MCF 10A (cell line): Measurements from ENCODE around the gene TRUB1. TPM values are rescaled to one million over a fixed set of nuclear protein-coding genes. Genes with fewer than 3 reads are reported as not detected.

Experiments used
- BruUV-seq: library from RNA; stranded (reverse); fragments of 400-500 nt; replicated peaks from 2 replicates; lab custom pipeline; 2021; lab: Mats Ljungman, UMichigan
- CTCF ChIA-PET: fragments of 300-600 bp; sonication (Branson Sonifier 250); formaldehyde crosslinking; extraction: SDS; loops from one replicate; lab custom pipeline; 2021; ENCODE audit warnings: antibody characterized with exemption, inconsistent platforms; lab: Yijun Ruan, JAX
- POLR2A ChIA-PET: fragments of 300-600, 350-650 bp; sonication (Branson Sonifier 250); formaldehyde crosslinking; extraction: SDS; loops from one replicate; lab custom pipeline; 2020; ENCODE audit warnings: antibody characterized with exemption, inconsistent platforms; lab: Yijun Ruan, JAX
- DNase-seq: peaks from one replicate; pipeline ENCODE4 v3.0.0-alpha.2; 2018; ENCODE audit not compliant: unreplicated experiment
- H3K27ac Mint-ChIP-seq: one replicate; pipeline ENCODE4 v1.8.0; 2022; ENCODE audit warnings: mild to moderate bottlenecking, low read depth, mixed read lengths; ENCODE audit not compliant: unreplicated experiment
- H3K27me3 Mint-ChIP-seq: one replicate; pipeline ENCODE4 v1.8.0; 2022; ENCODE audit warnings: mixed read lengths; ENCODE audit not compliant: insufficient read depth, unreplicated experiment
- H3K36me3 Mint-ChIP-seq: one replicate; pipeline ENCODE4 v1.8.0; 2022; ENCODE audit warnings: mild to moderate bottlenecking, moderate library complexity, mixed read lengths; ENCODE audit not compliant: insufficient read depth, unreplicated experiment
- H3K4me1 Mint-ChIP-seq: one replicate; pipeline ENCODE4 v1.8.0; 2022; ENCODE audit warnings: mixed read lengths; ENCODE audit not compliant: insufficient read depth, unreplicated experiment
- H3K4me3 Mint-ChIP-seq: one replicate; pipeline ENCODE4 v1.8.0; 2022; ENCODE audit warnings: mild to moderate bottlenecking, moderate library complexity, mixed read lengths; ENCODE audit not compliant: unreplicated experiment
- H3K9me3 Mint-ChIP-seq: one replicate; pipeline ENCODE4 v1.8.0; 2022; ENCODE audit warnings: mixed read lengths; ENCODE audit not compliant: unreplicated experiment
- intact Hi-C: fragments of 100-400 bp; cut with micrococcal nuclease; formaldehyde crosslinking; loops from 2 replicates; pipeline ENCODE4 v1.14.1; 2022
- total RNA-seq: library from RNA; stranded (reverse); gene quantifications from 2 replicates; pipeline ENCODE4 v1.2.3, GENCODE V29; 2022
- TF ChIP-seq, protein P1 (sequence below): fragments of 200-600 bp; IDR thresholded peaks from one replicate; pipeline ENCODE4 v1.8.0; 2022; ENCODE audit warnings: antibody characterized with exemption, mild to moderate bottlenecking; ENCODE audit not compliant: unreplicated experiment

The TRUB1 gene
- total RNA-seq, 1 experiment from 2014 or later: 29.2 TPM

DNA sequence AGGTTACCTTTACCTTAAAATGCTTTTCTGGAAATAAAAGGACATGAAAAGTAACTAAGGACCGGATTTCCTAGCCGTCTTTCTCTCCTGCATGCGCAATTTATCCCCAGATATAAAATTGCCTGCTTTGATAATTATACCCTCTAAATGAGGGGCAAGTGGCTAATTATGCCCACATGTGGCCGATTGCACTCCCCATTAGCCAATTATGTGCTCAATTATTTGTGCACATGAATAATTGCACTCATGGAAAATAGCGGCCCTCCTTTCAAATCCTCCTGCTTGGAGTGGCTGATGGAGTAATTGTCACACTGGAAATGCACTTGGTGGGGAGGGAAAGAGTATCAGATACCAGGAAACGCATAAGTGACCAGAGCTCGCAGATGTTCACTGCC is 88.7 kb downstream of the TRUB1 start:
- no peaks in the 10 kb centered on the region for H3K4me1 Mint-ChIP-seq
- H3K36me3 Mint-ChIP-seq: no peaks in the 10 kb centered on the region

More for the DNA sequence above, 88.7 kb downstream of the TRUB1 start:
- no peak overlapping the region for H3K4me3 Mint-ChIP-seq
- DNase-seq: no peak
- ChIA-PET POLR2A (no interaction called here), CTCF (interaction anchor here (1.1 kb wide), 1 partner anchor 149 kb away, joined by 3 read pairs; no protein-coding TSS in a partner anchor)
- no peak overlapping the region for H3K27ac Mint-ChIP-seq
- H3K9me3 Mint-ChIP-seq: no peaks in the 10 kb centered on the region
- TF ChIP-seq, protein P1, sequence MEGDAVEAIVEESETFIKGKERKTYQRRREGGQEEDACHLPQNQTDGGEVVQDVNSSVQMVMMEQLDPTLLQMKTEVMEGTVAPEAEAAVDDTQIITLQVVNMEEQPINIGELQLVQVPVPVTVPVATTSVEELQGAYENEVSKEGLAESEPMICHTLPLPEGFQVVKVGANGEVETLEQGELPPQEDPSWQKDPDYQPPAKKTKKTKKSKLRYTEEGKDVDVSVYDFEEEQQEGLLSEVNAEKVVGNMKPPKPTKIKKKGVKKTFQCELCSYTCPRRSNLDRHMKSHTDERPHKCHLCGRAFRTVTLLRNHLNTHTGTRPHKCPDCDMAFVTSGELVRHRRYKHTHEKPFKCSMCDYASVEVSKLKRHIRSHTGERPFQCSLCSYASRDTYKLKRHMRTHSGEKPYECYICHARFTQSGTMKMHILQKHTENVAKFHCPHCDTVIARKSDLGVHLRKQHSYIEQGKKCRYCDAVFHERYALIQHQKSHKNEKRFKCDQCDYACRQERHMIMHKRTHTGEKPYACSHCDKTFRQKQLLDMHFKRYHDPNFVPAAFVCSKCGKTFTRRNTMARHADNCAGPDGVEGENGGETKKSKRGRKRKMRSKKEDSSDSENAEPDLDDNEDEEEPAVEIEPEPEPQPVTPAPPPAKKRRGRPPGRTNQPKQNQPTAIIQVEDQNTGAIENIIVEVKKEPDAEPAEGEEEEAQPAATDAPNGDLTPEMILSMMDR: no peak
- BruUV-seq: no TSS peak
- peaks cover 19% of the 10 kb centered on the region for H3K27me3 Mint-ChIP-seq
- intact Hi-C loops: no loop called here

Other genes with a start within 250 kb of the TRUB1 start
- 17.2 and 25.9 TPM in 2 replicates for gene FHIP2A, start 116.4 kb upstream of the TRUB1 start, total RNA-seq
- gene ATRNL1, start 155.2 kb downstream of the TRUB1 start, total RNA-seq: not detected in 2 replicates